NCI-H2196 treated with DMSO at 0.1 percent for 48 hours (cell line): ENCODE results near the gene TMEM272.
"Not testable (repeated sequence)": the region's sequence is repeated elsewhere in the genome, so short reads cannot be mapped to it uniquely, and the experiment has no call there.

Source experiments
- DNase-seq: peaks from one replicate; lab custom pipeline; 2025; ENCODE audit not compliant: unreplicated experiment; lab: John Stamatoyannopoulos, UW

The TMEM272 gene

GRCh38 chr13:51826606-51827005 lies 18.4 kb downstream of the TMEM272 start:
- DNase-seq: no peak

GRCh38 chr13:51825681-51826254 lies 19.2 kb downstream of the TMEM272 start:
- DNase-seq: no peak

GRCh38 chr13:51825165-51825592 lies 19.8 kb downstream of the TMEM272 start:
- no peak for DNase-seq

- DNase-seq: not testable (repeated sequence)
Measured at GRCh38 chr13:51824712-51825111, 20.3 kb downstream of the TMEM272 start.

- DNase-seq: no peak
Measured at GRCh38 chr13:51823863-51824262, 21.1 kb downstream of the TMEM272 start.

- no peak for DNase-seq
Measured at GRCh38 chr13:51823359-51823758, 21.6 kb downstream of the TMEM272 start.

- DNase-seq: no peak
Measured at GRCh38 chr13:51822106-51822815, 22.7 kb downstream of the TMEM272 start.

GRCh38 chr13:51821606-51822005 lies 23.4 kb downstream of the TMEM272 start:
- no peak for DNase-seq

GRCh38 chr13:51820016-51820597 lies 24.9 kb downstream of the TMEM272 start:
- DNase-seq: no peak

GRCh38 chr13:51819544-51819943 lies 25.4 kb downstream of the TMEM272 start:
- no peak for DNase-seq

GRCh38 chr13:51818781-51819511 lies 26.0 kb downstream of the TMEM272 start:
- no peak for DNase-seq

GRCh38 chr13:51818276-51818675 lies 26.7 kb downstream of the TMEM272 start:
- no peak for DNase-seq

GRCh38 chr13:51817717-51818116 lies 27.3 kb downstream of the TMEM272 start:
- no peak for DNase-seq

- DNase-seq: no peak
Measured at GRCh38 chr13:51816604-51817249, 28.2 kb downstream of the TMEM272 start.

- no peak for DNase-seq
Measured at GRCh38 chr13:51815848-51816247, 29.1 kb downstream of the TMEM272 start.

- peak; percentile 8 for DNase-seq
Measured at GRCh38 chr13:51814825-51815650, 29.9 kb downstream of the TMEM272 start.

- DNase-seq: no peak
Measured at GRCh38 chr13:51814071-51814470, 30.9 kb downstream of the TMEM272 start.

GRCh38 chr13:51811920-51812451 lies 33.0 kb downstream of the TMEM272 start:
- no peak for DNase-seq

- DNase-seq: no peak
Measured at GRCh38 chr13:51811046-51811445, 33.9 kb downstream of the TMEM272 start.

- no peak for DNase-seq
Measured at GRCh38 chr13:51808811-51809210, 36.2 kb downstream of the TMEM272 start.
